Measurements from ENCODE around the gene KCNE3. TPM values are rescaled to one million over a fixed set of nuclear protein-coding genes. Genes with fewer than 3 reads are reported as not detected.
A peak's percentile ranks its signal among the peaks of the same experiment; 100 is the strongest.

The KCNE3 gene
- total and polyA plus RNA-seq, 9 of the 15 experiments (the other 6 are each of a cell fraction or from before 2014, with no cell fraction given), result 1.6 to 8.7 (median 6.2) TPM

DNA sequence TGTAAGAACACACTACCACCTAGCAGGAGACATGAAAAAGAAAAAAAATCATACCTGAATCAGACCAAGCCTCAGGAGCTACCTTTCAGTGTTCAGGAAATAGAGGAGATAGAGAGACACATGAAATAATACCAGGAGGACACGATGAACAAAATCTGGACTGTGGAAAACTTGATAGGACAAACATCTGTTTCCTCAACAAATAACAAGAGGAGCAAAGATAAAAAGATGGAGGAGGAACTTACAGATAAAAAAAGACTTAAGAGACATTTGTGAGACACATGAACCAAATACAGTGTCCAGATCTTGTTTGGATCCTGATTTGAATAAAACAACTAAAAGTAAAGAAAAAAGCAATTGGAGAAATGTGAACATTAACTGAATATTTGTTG lies 12.4 kb upstream of the KCNE3 start:
- Histone ChIP-seq H3K9me1 (ENCODE audit: control insufficient read depth, insufficient read depth, low read length) (no peaks in the 10 kb centered on the region), H3K4me1 (replicated peaks in 1 of 2; ENCODE audit: control insufficient read depth in 2 of 2, insufficient read depth in 2 of 2, low read length in 2 of 2) (peaks cover 0 to 11% of the 10 kb centered on the region in 2 experiments; a peak in 2 of 5 replicates), H3K36me3 (ENCODE audit: control insufficient read depth, insufficient read depth, low read length) (no peaks in the 10 kb centered on the region), H3K27ac (ENCODE audit: extremely low read depth, low read depth, low read length) (no peak overlapping the region), H3K9ac (ENCODE audit: insufficient read depth in 1 of 2, low read depth in 2 of 2, low read length in 2 of 2) (no peak overlapping the region), H3K27me3 (ENCODE audit: control insufficient read depth in 2 of 2, insufficient read depth in 2 of 2, low read length in 2 of 2) (no peaks in the 10 kb centered on the region), H3K4me2 (ENCODE audit: insufficient read depth, low read length) (no peak overlapping the region), H4K20me1 (replicated peaks; ENCODE audit: control insufficient read depth, insufficient read depth, low read length) (no peaks in the 10 kb centered on the region), H3K9me3 (replicated peaks; ENCODE audit: control insufficient read depth, insufficient read depth, low read depth, low read length) (no peaks in the 10 kb centered on the region), H3K79me2 (ENCODE audit: control insufficient read depth, insufficient read depth, low read length) (no peaks in the 10 kb centered on the region), H2AFZ (ENCODE audit: low read depth, low read length) (no peak overlapping the region), H3K4me3 (no peak overlapping the region)
- intact Hi-C loops (cut with micrococcal nuclease) (no loop called here), in situ Hi-C loops (cut with MboI) (no loop called here)
- FAIRE-seq (no peak), DNase-seq (ENCODE audit: extremely low read depth in 1 of 4, low spot score in 3 of 4) (no peak), ATAC-seq (peak; percentile 27; the same call in 2 of the 3 replicates)
- WGBS (ENCODE audit: insufficient coverage, low coverage, missing lambda C conversion rate), result 0% methylated on average over 1 of the region's 1 CpG
- ChIA-PET CTCF (ENCODE audit: low intra/inter-chr PET ratio) (no interaction called here), POLR2A (interaction anchor here (1.5 to 2.0 kb wide), 3 partner anchors 10 to 13 kb away, joined by 5 to 8 read pairs (median 6); partner anchors contain the start of gene LIPT2)
- no TSS peak for BruUV-seq (replicated peaks)
- no peak for TF ChIP-seq HDAC2 (IDR thresholded peaks at IDR 0.05)
- 0 out of 2 replicates have a peak, but pooled peaks have one; percentile 12 for TF ChIP-seq NFIC (IDR thresholded peaks at IDR 0.05)
- TF ChIP-seq SMAD1 (IDR thresholded peaks at IDR 0.05; ENCODE audit: low read depth, low read length, partially characterized antibody), result no peak
- peak; percentile 82 for TF ChIP-seq CBFA2T3 (IDR thresholded peaks at IDR 0.05)
- TF ChIP-seq NUFIP1 (IDR thresholded peaks at IDR 0.05; ENCODE audit: partially characterized antibody), result no peak
- peak in 1 of 2 experiments; percentile 70; a peak in 1 of 4 replicates for TF ChIP-seq RCOR1 (IDR thresholded peaks at IDR 0.05; ENCODE audit: borderline replicate concordance in 1 of 2, low read depth in 2 of 2, low read length in 2 of 2)
- TF ChIP-seq, protein P1, sequence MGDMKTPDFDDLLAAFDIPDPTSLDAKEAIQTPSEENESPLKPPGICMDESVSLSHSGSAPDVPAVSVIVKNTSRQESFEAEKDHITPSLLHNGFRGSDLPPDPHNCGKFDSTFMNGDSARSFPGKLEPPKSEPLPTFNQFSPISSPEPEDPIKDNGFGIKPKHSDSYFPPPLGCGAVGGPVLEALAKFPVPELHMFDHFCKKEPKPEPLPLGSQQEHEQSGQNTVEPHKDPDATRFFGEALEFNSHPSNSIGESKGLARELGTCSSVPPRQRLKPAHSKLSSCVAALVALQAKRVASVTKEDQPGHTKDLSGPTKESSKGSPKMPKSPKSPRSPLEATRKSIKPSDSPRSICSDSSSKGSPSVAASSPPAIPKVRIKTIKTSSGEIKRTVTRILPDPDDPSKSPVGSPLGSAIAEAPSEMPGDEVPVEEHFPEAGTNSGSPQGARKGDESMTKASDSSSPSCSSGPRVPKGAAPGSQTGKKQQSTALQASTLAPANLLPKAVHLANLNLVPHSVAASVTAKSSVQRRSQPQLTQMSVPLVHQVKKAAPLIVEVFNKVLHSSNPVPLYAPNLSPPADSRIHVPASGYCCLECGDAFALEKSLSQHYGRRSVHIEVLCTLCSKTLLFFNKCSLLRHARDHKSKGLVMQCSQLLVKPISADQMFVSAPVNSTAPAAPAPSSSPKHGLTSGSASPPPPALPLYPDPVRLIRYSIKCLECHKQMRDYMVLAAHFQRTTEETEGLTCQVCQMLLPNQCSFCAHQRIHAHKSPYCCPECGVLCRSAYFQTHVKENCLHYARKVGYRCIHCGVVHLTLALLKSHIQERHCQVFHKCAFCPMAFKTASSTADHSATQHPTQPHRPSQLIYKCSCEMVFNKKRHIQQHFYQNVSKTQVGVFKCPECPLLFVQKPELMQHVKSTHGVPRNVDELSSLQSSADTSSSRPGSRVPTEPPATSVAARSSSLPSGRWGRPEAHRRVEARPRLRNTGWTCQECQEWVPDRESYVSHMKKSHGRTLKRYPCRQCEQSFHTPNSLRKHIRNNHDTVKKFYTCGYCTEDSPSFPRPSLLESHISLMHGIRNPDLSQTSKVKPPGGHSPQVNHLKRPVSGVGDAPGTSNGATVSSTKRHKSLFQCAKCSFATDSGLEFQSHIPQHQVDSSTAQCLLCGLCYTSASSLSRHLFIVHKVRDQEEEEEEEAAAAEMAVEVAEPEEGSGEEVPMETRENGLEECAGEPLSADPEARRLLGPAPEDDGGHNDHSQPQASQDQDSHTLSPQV (IDR thresholded peaks at IDR 0.05), result no peak
- no peak for TF ChIP-seq ZC3H11A (IDR thresholded peaks at IDR 0.05; ENCODE audit: low read depth, low read length)
- TF ChIP-seq, protein P2, sequence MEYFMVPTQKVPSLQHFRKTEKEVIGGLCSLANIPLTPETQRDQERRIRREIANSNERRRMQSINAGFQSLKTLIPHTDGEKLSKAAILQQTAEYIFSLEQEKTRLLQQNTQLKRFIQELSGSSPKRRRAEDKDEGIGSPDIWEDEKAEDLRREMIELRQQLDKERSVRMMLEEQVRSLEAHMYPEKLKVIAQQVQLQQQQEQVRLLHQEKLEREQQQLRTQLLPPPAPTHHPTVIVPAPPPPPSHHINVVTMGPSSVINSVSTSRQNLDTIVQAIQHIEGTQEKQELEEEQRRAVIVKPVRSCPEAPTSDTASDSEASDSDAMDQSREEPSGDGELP (CRISPR knock-in tag; IDR thresholded peaks at IDR 0.05; ENCODE audit: borderline replicate concordance), result no peak
- TF ChIP-seq JUNB (CRISPR knock-in tag; conservative IDR thresholded peaks at IDR 0.05), result no peak
- TF ChIP-seq NCOR1 (IDR thresholded peaks at IDR 0.05), result peak; percentile 42; the same call in 1 of the 2 replicates
- 0 out of 2 replicates have a peak, but pooled peaks have one; percentile 8 for TF ChIP-seq TCF3 (CRISPR knock-in tag; IDR thresholded peaks at IDR 0.05)
- TF ChIP-seq TEAD4 (IDR thresholded peaks at IDR 0.05; ENCODE audit: low read length), result 0 out of 2 replicates have a peak, but pooled peaks have one; percentile 37
- TF ChIP-seq TEAD4 (CRISPR knock-in tag; IDR thresholded peaks at IDR 0.05; ENCODE audit: borderline replicate concordance), result no peak
- peak; percentile 49; the same call in 1 of the 2 replicates for TF ChIP-seq ZNF175 (CRISPR knock-in tag; IDR thresholded peaks at IDR 0.05; ENCODE audit: low read depth)
- TF ChIP-seq RUNX1 (IDR thresholded peaks at IDR 0.05; ENCODE audit: low read depth), result no peak
